ENCODE data around the gene JOSD2.

- TF ChIP-seq, protein P1, sequence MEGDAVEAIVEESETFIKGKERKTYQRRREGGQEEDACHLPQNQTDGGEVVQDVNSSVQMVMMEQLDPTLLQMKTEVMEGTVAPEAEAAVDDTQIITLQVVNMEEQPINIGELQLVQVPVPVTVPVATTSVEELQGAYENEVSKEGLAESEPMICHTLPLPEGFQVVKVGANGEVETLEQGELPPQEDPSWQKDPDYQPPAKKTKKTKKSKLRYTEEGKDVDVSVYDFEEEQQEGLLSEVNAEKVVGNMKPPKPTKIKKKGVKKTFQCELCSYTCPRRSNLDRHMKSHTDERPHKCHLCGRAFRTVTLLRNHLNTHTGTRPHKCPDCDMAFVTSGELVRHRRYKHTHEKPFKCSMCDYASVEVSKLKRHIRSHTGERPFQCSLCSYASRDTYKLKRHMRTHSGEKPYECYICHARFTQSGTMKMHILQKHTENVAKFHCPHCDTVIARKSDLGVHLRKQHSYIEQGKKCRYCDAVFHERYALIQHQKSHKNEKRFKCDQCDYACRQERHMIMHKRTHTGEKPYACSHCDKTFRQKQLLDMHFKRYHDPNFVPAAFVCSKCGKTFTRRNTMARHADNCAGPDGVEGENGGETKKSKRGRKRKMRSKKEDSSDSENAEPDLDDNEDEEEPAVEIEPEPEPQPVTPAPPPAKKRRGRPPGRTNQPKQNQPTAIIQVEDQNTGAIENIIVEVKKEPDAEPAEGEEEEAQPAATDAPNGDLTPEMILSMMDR (IDR thresholded peaks at IDR 0.05): no peak
- TF ChIP-seq POLR2AphosphoS5 (IDR thresholded peaks at IDR 0.05) (no peak), POLR2A (IDR thresholded peaks at IDR 0.05) (no peak), EP300 (IDR thresholded peaks at IDR 0.05) (no peak)
Measured at GRCh38 chr19:50482916-50483315, 28.1 kb downstream of the JOSD2 start.
